Inflammatory macrophage treated with lipopolysaccharide for 4 hours (primary cell): ENCODE data around the gene SPNS1.

Source experiments
- DNase-seq: peaks from one replicate; pipeline ENCODE4 v3.0.0-alpha.2; 2020

Gene SPNS1

DNA sequence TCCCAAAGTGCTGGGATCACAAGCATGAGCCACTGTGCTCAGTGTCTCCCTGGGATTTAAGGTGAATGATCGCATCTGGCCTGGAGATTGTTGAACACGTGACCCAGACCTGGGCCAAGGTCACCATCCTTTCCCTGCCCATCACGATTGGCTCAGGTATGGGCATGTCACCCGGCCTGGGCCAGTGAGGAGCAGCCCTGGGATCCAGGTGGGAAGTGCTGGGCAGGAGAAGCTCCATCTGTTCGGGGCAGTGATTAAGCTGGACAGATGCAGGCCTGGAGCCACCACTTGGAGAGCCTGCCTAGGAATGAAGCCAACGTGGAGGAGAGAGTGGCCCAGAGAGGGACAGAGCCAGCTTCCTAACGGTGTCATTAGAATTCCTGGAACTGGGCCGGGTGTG is 17.1 kb downstream of the SPNS1 start:
- no peak for DNase-seq

DNA sequence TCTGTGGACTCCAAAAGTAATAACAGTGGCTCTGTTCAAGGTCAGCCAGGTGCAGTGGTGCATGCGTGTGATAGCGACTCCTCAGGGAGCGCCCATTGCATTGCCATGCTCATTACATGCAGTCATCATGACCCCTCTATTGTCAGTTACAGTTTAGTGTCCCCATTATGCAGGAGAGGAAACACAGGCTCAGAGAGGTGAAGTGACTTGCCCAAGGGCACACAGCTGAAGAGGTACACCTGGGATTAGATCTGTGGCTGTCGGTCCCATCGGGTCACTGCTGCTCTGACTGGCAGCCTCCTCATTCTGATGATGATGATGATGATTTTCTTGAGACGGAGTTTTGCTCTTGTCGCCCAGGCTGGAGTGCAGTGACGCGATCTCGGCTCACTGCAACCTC is 17.9 kb downstream of the SPNS1 start:
- DNase-seq, result no peak

DNA sequence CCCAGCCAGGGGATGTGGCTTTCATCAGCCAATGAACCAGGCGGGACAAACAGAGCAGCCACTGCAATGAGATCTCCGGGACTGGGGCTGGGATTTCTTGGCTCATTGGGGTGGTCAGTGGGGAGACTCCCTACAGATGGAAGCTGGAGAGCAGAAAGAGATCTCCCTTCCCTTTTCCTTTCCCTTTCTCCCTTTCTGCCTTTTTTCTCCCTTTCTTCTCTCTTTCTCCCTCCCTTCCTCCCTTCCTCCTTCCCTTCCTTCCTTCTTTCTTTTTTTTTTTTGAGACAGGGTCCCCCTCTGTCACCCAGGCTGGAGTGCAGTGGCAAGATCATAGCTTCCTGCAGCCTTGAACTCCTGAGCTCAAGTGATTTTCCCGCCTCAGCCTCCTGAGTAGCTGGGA is 24.3 kb downstream of the SPNS1 start:
- DNase-seq, result no peak

DNA sequence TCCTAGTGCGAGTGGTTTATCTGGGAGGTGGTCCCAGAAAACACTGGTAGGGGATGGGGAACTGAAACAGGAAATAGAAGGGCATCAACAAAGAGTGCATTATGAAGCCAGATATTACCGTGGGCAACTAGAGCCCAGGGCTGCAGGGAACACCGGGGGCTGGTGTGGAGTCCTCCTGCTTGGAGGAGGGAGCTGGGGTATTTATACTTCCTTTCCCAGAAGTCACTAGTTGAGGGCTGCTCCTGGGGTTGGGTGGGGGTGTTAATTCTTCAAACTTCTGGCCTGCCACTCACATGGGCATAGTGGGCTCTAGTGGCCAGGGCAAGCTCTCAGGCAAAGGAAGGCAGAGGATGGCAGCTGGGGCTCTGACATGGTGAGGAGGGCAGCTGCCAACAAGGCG is 25.0 kb downstream of the SPNS1 start:
- no peak for DNase-seq

DNA sequence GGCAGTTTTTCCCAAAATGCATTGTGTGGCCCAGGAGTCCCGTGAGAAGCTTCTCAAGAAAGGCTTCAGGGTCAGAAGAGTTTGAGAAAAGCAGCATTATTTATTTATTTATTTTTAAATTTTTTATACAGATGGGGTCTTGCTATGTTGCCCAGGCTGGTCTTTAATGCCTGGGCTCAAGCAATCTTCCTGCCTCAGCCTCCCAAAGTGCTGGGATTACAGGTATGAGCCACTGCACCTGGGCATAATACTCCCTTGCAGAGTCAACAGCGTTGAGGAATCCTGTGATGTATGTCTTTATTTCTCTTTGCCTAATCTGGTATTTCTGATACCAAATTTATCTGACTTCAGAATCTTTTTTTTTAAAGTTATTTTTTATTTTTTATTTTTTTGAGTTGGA is 25.4 kb downstream of the SPNS1 start:
- no peak for DNase-seq

DNA sequence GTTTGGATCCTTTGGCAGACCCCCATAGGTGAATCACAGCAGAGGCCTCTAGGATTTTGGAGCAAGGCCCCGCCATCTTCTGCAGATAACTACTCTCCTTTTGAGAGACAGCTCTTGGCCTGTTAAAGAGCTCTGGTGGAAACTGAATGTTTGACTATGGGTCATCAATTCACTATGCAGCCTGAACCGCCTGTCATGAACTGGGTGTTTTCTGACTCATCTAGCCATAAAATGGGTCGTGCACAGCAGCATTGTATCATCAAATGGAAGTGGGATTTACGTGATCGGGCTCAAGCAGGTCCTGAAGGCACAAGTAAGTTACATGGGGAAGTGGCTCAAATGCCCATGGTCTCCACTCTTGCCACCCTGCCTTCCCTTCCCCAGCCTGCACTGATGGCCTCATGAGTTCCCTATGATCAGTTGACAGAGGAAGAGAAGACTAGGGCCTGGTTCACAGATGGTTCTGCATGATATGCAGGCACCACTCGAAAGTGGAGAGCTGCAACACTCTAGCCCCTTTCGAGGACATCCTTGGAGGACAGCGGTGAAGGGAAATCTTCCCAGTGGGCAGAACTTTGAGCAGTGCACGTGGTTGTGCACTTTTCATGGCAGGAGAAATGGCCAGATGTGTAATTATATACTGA is 30.0 kb downstream of the SPNS1 start:
- DNase-seq, result peak; percentile 11

DNA sequence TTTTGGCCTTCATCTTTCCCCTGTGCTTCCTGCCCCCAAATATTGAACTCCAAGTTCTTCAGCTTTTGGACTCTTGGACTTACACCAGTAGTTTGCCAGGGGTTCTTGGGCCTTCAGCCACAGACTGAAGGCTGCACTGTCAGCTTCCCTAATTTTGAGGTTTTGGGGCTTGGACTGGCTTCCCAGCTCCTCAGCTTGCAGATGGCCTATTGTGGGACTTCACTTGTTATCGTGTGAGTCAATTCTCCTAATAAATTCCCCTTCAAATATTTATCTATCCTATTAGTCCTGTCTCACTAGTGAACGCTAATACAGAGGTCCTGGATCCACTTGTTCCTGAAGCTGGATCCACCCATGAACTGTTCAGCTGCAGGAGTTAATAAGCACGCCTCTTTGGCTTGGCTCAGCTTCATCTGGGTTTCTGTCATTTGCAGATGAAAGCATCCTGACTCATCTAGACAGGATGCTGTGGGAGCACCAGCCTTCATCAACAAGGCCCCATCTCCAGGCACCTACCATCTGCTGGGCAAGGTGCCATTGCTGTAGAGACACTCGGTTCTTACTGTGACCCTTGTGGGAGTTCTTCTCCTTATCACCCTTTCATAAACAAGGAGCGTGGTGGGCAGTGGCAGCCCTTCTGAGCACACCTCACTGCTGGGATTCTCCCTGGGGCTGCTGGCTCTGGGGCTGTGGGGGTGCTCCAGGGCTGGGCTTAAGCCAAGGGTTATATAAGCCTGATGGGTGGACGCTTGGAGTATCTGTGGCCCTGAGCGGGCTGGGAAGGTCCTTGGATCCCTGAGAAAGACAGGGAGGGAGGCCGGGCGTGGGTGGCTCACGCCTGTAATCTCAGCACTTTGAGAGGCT is 33.4 kb downstream of the SPNS1 start:
- DNase-seq, result peak; percentile 54

DNA sequence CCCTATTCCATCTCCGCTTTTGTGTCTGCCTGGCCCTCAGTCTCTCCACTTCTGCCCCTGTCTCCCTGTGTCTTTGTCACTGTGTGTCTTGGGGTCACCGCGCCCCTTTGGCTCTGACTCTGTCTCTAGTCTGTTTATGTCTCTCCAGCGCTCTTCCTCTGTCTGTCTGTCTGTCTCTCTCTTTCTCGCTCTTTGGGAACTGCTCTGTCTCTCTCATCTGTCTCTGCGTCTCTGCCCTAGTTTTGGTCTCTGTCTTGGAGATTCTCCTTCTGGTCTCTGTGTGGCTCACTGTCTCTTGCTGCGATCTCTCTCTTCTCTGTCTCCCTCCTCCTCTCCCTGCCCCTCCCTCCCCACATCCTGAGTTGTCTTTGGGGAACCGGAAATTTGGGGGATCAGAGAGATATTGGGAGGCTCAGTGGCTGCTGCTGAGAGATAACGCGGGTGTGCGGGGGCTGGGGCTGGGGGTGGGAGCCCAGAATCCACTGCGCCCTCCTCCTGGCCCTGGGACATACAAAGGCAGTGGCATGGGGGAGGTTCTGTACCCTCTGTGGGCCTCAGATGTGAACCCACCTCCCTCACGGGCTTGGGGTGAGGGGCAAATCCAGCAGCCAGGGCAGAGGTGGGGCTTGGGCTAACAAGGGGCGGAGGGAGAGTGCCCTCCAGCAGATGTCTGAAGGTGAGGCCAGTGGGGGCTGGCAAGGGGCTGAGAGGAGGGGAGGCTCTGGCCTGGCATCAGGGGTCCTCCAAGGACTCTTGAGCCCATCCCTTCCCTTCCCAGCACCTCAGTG is 34.7 kb downstream of the SPNS1 start:
- no peak for DNase-seq

DNA sequence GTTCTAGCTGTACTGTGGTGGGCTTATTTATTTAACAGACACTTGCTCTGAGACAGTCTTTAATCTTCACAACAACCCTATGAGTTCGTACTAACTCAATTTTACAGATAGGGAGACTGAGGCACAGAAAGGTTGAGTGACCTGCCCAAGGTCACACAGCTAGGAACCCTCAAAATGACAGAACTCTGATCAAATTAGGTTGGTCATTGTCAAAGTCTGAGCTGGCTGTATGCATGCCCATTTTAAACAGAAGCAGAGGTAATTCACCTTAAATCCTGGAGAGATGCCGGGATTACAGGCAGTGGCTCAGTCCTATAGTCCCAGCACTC is 35.2 kb downstream of the SPNS1 start:
- DNase-seq, result no peak

DNA sequence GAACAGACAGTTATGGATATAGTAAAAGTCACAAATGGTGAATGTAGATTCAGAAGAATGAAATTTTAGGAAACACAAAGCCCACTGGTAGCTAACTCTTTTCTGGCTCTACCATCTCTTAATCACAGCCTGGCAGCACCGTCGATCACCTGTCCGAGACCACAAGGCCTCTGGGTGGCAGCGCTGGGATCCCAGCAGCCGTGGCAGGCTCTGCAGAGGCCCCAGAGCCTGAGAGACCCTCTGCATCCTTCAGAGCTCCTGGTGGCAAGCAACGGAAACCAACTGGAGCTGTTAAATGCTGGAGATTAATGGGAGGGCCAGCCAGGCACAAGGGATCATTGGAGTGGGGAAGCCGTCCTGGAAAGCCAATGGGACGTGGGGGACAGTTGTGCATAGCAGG is 36.5 kb downstream of the SPNS1 start:
- DNase-seq, result no peak

DNA sequence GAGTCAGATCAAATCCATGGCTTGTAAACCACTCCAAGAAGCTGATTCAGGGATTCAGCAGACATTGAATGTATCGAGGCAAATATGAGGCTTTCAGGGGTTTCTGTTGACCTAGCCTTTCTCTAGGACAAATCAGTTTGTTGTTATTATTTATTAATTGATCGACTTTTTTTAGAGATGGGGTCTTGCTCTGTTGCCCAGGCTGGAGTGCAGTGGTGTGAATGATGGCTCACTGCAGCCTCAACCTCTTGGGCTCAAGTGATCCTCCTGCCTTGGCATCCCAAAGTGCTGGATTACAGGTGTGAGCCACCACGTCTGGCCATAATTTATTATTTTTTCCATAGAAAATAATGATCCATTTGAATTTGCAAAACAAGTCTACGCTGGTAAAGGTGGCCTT is 37.3 kb downstream of the SPNS1 start:
- DNase-seq, result no peak

DNA sequence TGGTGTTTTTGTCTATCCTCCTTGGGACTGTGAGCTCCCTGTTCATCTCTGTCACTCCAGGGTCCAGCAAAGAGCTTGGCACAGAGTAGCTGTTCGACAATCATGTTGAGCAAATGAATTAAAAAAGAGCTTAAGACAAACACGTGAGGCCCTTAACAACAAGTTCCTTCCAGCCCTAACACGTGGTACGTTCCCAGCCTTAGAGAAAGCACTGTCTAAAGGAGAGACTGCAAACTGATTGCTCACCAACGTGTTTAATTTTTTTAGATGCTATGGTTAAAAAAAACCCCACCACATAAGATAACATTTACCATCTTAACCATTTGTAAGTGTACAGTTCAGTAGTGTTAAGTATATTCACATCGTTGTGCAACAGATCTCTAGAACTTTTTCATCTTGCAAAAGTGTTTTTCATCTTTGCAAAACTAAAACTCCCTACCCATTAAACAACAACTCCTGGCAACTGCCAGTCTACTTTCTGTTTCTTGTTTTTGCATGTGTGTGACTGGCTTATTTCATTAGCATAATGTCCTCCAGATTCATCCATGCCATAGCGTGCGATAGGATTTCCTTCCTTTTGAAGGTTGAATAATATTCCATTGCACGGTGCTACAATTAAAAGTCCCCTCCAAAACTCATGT is 38.5 kb downstream of the SPNS1 start:
- DNase-seq, result peak; percentile 85

DNA sequence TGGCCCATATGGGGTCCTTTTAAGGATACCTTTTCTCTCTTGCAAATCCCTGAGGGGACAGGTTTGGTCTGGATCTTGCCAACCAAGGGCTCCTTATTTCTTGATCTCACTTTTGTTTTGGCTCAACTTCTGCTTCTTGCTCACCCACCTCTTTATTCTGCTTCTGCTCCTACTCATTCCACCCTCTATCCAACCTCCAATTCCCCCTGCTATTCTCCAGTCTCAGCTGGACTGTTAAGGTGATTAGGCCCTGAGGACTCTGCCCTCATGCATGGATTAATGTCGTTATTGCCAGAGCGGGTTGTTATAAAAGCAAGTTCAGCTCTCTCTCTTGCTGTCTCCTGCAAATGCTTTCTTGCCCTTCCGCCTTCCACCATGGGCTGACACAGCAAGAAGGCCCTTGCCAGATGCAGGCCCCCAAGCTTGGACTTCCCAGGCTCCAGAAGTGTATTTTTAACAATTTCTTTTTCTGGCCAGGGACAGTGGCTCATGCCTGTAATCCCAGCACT is 40.0 kb downstream of the SPNS1 start:
- DNase-seq, result peak; percentile 57

DNA sequence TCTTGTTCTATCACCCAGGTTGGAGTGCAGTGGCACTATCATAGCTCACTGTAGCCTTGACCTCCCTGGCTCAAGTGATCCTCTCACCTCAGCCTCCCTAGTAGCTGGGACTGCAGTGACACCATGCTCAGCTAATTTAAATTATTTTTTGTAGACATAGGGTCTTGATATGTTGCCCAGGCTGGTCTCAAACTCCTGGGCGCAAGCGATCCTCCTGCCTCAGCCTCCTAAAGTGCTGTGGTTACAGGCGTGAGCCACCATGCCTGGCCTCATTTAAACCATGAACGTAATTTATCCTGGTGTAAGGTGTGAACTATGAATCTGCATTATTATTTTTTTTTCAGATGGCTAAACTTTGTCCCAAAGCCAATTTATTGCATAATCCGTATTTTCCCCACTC is 47.6 kb downstream of the SPNS1 start:
- no peak for DNase-seq

DNA sequence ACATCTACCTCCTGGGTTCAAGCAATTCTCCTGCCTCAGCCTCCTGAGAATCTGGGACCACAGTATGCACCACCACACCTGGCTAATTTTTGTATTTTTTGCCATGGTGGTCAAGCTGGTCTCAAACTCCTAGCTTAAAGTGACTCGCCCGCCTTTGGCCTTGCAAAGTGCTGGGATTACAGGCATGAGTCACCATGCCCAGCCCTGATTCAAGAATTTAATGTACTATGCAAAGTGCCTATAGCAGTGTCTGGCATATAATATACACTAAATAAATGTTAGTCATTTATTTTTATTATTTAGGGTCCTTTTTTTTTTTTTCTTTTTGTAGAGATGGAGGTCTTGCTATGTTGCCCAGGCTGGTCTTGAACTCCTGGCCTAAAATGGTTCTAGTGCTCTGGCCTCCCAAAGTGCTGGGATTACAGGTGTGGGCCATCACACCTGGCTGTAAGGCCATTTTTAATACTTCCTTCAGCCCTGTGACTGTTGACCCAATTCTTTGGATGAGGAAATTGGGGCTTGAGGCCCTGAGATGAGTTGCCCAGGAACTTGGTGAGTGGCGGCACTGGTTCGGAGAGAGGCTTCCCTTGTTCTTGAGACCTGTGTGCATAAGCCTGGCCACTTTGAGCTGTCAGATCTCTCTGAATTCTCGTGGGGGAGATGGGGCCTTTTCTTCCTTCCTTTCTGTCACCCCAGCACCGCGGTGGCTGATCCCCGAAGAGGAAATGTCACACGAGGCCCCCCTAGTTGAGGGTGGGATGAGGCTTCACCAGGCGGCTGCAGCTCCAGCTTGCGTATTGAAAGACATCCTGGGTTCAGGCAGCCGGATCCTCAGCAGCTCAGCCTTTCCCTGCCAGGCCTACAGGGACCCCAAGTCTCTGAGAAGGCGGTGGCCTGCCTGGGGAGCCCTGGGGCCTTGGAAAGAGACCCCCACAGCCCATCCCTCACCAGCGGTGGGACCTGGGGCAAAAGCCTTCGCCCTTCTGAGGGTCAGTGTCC is 49.0 kb downstream of the SPNS1 start:
- DNase-seq, result peak; percentile 23

DNA sequence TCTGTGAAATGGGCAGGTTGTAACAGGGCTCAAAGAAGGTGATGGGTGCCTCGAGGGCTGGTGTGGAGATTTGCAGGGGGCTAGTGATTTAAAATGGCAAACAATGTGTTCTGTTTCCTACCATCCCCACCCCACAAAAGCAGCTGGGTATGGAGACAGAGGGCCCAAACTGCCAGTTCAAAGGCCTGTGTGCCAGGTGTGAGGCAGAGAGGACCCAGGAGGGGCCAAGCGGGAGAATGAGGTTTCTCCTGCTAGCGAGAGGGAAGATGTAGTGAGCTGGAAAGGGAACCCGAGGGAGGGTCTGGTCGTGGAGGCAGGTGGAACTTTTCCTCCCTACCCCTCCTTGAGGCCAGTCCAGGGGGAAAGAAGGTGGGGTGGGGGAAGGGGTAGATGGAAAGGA is 49.7 kb downstream of the SPNS1 start:
- no peak for DNase-seq

DNA sequence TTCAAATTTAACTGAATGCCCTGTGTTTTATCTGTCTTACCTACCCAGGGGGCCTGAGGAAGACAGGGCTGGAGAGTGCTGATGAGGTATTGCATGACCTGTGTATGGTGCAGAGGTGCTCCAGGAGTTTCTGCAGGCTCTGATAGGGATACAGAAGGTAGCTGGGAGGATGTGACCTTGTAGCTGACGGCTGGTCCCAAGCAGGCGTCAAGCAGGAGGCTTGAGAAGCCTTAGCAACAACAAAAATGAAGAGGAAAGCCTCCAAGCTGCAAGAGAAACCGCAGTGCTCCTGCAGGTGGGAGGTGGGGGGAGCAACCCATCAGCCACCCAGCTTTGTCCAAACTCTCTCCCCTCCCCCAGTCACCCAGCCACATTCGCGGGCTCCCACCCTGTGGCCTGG is 50.6 kb downstream of the SPNS1 start:
- no peak for DNase-seq

DNA sequence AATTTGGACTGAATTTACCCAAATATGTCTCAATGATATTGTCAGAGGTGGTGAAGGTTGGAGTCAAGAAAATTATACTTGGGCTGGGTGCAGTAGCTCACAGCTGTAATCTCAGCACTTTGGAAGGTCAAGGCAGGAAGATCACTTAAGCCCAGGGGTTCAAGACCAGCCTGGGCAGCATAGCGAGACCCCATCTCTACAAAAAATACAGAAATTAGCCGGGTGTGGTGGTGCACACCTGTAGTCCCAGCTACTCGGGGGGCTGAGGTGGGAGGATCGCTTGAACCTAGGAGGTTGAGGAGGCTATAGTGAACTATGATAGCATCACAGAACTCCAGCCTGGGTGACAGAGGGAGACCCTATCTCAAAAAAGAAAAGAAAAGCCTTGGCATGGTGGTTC is 51.2 kb downstream of the SPNS1 start:
- no peak for DNase-seq

DNA sequence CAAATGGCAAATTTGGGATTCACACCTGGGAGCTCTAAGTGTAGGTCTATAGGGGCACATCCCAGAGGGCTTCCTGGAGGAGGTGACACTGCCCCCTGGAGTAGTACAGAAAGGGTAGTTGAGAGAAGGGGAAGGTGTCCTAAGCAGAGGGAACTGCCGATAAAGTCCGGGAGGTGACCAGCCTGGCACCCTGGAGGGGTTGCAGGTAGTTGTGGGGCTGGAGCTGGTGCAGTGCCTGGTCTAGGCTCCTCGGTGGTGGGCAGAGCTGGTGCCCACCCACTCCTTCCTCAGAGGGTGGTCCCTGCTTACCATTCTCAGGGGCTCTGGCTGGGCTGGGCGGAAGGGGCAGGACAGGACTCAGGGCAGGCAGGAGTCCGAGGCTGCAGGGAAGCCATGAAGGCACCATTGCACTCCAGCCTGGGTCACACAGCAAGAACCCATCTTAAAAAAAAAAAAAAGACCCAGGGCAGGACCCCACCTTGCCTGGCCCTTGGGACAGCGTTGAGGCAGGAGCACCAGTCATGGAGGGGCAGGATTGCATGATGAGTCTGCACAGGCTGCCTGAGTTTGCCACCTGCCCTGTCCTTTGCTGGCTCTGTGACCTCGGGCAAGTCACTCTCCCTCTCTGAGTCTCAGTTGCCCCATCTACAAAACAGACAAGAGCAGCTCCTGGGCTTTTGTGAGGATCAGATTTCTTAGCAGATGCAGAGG is 54.0 kb downstream of the SPNS1 start:
- DNase-seq, result no peak

DNA sequence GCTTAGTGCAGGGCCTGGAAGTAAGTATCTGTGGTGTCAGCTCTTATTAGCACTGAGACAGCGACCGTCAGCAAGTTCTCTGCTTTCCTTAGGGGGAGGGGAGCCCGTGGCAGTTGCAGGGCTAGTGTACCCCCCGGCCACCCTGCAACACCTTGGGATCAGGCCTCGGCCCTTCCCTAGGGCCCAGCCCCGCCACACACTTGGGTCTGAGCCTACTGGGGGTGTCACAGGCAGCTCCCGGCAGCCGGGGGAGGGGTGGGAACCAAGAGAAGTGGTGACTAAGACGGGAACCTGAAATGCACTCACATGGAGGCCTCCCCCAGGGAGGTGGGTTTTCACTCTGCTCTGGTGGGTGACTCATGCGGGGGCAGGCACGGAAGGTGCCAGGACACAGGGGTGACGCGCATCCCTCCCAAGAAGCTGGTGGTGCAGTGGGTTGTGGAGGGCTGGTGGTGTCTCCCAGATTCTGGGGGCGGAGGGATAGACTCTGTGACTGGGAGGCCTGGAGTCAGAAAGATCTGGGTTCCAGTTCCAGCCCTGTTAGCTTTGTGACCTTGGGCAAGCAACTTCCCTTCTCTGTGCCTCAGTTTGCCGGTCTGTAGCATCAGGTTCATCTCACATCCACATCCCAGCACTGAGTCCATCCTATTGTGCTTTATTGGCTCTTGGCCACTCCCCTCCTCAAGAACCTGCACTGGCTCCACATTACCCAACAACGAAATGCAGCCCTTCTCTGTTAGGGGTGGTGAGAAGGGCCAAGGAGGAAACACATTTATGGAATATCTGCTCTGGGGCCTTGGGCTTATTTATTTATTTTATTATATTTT is 54.8 kb downstream of the SPNS1 start:
- DNase-seq, result peak; percentile 49
